ENCODE data around the gene RFPL1. TPM values are rescaled to one million over a fixed set of nuclear protein-coding genes. Genes with fewer than 3 reads are reported as not detected.

The RFPL1 gene
- total and polyA plus RNA-seq, 2 experiments from 2014 or later, result not detected

- Histone ChIP-seq H3F3A (replicated peaks; ENCODE audit: low read depth) (no peaks in the 10 kb centered on the region), H3K4me3 (no peak overlapping the region), H3K27me3 (ENCODE audit: insufficient read depth) (no peaks in the 10 kb centered on the region), H2AFZ (peak overlapping the region; percentile 84; the same call in 1 of the 2 replicates), H4K20me1 (replicated peaks; ENCODE audit: insufficient read depth) (no peaks in the 10 kb centered on the region), H3K79me2 (replicated peaks; ENCODE audit: insufficient read depth) (no peaks in the 10 kb centered on the region), H3K36me3 (ENCODE audit: insufficient read depth) (no peaks in the 10 kb centered on the region), H3K4me1 (ENCODE audit: insufficient read depth) (no peaks in the 10 kb centered on the region), H3K4me2 (no peak overlapping the region), H3K9me2 (ENCODE audit: insufficient read depth) (no peaks in the 10 kb centered on the region), H3K27ac (ENCODE audit: low read depth) (no peak overlapping the region)
- Mint-ChIP-seq H3K4me1 (peaks cover 6% of the 10 kb centered on the region; the same call in 2 of the 3 replicates), H3K27ac (no peak overlapping the region), H3K9me3 (no peaks in the 10 kb centered on the region), H3K4me3 (no peak overlapping the region), H3K36me3 (ENCODE audit: low read depth) (no peaks in the 10 kb centered on the region), H3K27me3 (ENCODE audit: insufficient read depth, low read depth, poor library complexity) (peaks cover 6% of the 10 kb centered on the region)
- DNase-seq (ENCODE audit: low spot score), result peak; percentile 93
- ATAC-seq, result peak; percentile 97
- TF ChIP-seq ZNF331 (CRISPR knock-in tag; IDR thresholded peaks at IDR 0.05; ENCODE audit: low read depth) (no peak), CTCF (conservative IDR thresholded peaks at IDR 0.05; ENCODE audit: low read depth in 2 of 2) (peak; percentile 94 to 97)
These were observed 43.3 kb upstream of the RFPL1 start for GRCh38 chr22:29394931-29395581.

GRCh38 chr22:29396126-29396525, 42.3 kb upstream of the RFPL1 start:
- Histone ChIP-seq H3F3A (replicated peaks; ENCODE audit: low read depth) (no peaks in the 10 kb centered on the region), H3K27me3 (ENCODE audit: insufficient read depth) (no peaks in the 10 kb centered on the region), H3K36me3 (ENCODE audit: insufficient read depth) (no peaks in the 10 kb centered on the region), H3K4me1 (ENCODE audit: insufficient read depth) (no peaks in the 10 kb centered on the region), H4K20me1 (replicated peaks; ENCODE audit: insufficient read depth) (no peaks in the 10 kb centered on the region), H3K27ac (ENCODE audit: low read depth) (no peak overlapping the region), H3K4me3 (no peak overlapping the region), H3K9me2 (ENCODE audit: insufficient read depth) (no peaks in the 10 kb centered on the region), H3K4me2 (no peak overlapping the region), H2AFZ (no peak overlapping the region), H3K79me2 (replicated peaks; ENCODE audit: insufficient read depth) (no peaks in the 10 kb centered on the region)
- Mint-ChIP-seq H3K4me3 (no peak overlapping the region), H3K9me3 (no peaks in the 10 kb centered on the region), H3K27ac (no peak overlapping the region), H3K4me1 (peaks cover 6% of the 10 kb centered on the region; the same call in 2 of the 3 replicates), H3K27me3 (ENCODE audit: insufficient read depth, low read depth, poor library complexity) (peaks cover 6% of the 10 kb centered on the region), H3K36me3 (ENCODE audit: low read depth) (no peaks in the 10 kb centered on the region)
- ATAC-seq, result no peak
- TF ChIP-seq JUNB (IDR thresholded peaks at IDR 0.05; ENCODE audit: unreplicated experiment), result no peak
- TF ChIP-seq ETS1 (IDR thresholded peaks at IDR 0.05), result no peak
- no peak for TF ChIP-seq CTCF (conservative IDR thresholded peaks at IDR 0.05; ENCODE audit: low read depth in 2 of 2)
- no peak for TF ChIP-seq NANOG (IDR thresholded peaks at IDR 0.05; ENCODE audit: borderline replicate concordance)
- no peak for TF ChIP-seq STAT1 (IDR thresholded peaks at IDR 0.05; ENCODE audit: unreplicated experiment)
- no peak for DNase-seq (ENCODE audit: low spot score)
